NCI-H69 (cell line): ENCODE measurements around the gene NAXD.
"Not testable (repeated sequence)": the region's sequence is repeated elsewhere in the genome, so short reads cannot be mapped to it uniquely, and the experiment has no call there.

Experiments used
- DNase-seq: peaks from one replicate; lab custom pipeline; 2025; lab: John Stamatoyannopoulos, UW

Gene NAXD

DNA sequence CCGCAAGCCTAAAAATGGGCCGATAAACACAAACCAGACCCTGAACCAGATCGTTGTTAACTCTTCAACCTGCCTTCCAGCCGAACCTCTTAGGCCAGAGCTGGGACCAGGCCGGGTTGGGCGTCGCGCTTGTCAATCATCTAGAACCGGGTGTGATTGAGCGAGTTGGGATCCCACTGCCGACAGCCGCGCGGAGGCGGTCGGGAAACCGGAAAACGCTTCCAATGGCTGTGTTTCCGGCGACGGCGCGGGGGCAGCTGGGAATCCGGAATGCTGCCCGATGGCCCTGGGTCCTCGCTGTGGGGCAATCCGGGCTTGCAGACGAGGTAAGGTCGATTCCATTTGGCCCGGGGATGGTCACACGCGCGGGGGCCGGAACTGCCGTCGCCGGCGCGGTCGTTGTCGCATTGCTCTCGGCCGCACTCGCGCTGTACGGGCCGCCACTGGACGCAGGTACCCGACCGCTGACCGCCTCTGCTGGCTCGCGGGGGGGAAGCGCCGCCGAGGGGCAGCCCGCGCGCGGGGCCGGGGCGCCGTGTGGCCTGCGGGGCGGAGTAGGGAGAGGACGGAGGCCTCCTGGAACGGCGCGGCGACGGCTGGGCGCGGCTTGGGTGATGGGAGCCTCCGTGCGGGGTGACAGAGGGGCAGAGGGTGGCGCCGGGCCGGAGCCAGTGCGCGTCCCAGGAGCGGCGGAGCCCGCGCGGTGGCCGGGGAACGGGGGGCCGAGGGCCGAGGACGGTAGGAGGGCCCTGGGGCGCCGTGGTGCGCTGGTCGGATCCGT, at the start of gene NAXD:
TSS of gene NAXD (plus strand) at position 224 of the 781 bp plus-strand sequence. CDS start at position 281, 57 bp downstream.
- peak; percentile 94 for DNase-seq

DNA sequence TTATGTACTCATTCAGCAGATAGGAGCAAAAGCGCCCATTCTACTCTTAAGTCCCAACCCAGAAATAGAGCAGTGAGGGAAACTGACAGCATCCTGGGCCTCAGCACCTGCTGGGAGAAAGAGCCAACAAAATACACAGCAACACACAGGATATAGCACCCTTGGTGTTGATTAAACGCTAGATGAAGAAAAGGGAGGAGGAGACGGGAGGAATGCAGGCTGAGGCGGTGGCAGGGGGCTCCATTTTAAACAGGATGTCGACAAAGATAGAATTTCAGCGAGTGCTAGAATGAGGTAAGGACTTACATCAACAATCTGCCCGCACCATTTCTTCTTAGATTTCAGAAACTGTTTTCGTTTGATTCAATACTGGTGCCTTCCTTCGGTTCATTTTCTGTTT, 49.2 kb upstream of the NAXD start:
- no peak for DNase-seq

DNA sequence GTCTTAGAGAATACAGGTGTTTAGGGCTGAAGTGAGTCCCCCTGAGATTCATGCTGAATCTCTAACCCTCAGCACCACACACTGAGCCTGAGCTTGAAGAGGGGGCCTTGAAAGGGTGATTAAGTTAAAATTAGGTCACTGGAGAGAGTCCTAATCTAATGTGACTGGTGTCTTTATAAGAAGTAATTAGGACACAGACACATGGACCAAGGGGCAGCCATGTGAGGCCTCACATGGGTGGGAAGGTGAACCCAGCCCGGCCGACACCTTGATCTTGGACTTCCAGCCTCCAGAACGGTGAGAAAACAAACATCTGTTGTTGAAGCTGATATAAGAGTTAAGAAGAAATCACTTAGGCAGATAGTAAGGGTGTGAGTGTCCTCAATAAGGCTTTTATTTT, 46.7 kb upstream of the NAXD start:
- DNase-seq, result no peak

GRCh38 chr13:110569962-110570361, 45.4 kb upstream of the NAXD start:
- DNase-seq, result not testable (repeated sequence)

DNA sequence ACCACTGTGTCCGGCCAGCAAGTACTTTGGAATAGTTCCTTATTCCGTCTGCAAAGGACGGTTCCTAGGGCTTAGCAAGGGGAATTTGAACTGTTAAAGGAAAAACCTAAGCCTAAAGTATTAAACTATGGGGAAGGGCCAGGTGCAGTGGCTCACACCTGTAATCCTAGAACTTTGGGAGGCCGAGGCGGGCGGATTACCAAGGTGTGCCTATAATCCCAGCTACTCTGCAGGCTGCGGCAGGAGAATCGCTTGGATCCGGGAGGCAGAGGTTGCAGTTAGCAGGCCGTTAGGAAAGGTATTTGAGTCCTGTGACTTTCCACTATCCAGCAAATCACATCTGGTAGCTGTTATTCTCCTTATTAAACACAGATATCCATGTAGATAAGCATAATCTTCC, 44.5 kb upstream of the NAXD start:
- DNase-seq, result no peak

DNA sequence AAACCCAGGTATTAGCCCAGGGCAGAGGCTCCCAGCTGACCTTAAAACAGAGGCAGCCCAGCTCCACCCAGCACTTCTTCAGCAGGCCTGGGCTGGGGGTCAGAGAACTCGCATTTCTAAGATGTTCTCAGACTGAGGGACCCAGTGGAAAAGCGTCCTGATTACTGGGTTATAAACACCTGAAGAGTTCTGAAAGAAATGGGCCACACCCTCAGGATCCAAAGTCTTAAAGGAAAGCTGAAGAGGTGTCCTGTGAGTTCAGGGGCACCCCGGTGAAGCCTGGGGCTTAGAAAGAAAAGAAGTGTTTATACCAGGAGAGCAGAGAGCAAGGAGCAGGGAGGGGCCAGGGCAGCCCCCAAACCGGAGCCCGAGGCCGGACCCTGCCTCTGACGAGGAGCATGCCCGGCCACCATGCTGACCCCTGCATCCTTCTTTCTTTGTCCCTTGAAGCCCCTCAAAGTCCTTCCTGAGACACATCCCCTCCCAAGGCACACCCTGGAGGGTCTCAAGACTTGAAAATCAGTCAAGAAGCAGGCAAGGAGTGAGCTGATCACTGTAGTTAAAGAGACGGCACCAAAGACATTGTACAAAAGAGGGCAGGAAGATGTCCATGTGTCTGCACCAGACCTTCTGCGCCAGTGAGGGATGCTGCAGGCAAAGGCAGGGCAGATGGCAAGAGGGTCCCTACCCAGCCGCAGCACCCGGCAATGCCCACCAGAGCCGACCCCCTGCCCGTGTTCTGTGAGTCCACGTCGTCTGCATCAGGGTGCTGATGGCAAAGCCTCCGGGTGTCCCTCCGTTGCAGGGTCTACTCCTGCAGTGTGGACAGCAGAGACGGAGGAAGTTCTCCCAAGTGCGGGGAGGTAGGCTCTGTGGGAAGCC, 43.2 kb upstream of the NAXD start:
- DNase-seq, result no peak

- no peak for DNase-seq
Observed at GRCh38 chr13:110572778-110573118, 42.6 kb upstream of the NAXD start.

DNA sequence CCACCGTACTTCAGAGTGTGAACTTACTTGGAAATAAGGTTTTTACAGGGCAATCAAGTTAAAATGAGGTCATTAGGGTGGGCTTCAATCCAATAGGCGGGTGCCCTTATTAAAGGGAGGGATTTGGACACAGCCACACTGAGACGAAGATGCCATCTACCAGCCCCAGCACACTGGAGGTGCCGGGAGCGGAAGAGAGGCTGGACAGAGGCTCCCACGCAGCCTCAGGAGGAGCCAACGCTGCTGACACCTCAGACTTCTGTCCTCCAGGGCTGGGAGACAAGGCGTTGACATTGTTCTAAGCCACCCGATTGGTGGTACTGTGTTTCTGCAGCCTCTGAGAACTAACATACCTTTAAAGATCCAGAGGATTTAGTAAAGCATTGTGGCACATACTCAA, 41.2 kb upstream of the NAXD start:
- DNase-seq, result no peak

DNA sequence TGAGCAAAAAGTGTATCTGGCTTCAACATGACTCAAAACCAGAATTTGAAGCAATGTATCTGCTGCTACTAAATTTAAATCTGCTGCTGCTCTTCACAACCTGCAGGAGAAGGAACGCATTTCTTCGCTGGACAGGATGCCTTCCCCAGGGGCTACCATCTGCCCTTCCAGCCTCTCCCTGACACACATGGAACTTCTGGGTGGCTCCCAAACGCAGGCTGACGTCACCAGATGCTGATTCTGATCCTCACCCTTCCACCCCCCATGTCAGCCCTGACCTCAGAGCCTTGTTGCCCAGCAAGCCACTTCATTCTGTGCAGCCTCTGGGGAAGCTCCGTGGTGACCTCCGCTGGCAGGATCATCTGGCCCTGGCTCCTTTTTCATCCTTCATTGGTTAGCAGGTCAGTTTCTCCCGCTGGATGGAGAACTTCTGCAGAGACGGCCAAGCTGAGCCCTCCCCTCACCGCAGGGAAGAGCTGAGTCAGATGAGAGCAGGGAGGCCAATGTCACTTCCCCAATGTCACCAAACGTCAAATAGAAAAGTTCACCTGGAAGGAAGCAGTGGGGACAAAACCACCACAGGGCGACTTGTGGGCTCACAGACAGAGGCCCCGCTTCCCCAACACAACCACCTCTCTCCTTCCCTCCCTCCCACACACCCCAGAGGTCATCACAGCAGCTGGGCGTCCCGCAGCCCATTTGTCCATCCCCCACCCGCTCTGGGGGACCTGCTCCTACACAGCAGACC, 39.8 kb upstream of the NAXD start:
- DNase-seq, result no peak

DNA sequence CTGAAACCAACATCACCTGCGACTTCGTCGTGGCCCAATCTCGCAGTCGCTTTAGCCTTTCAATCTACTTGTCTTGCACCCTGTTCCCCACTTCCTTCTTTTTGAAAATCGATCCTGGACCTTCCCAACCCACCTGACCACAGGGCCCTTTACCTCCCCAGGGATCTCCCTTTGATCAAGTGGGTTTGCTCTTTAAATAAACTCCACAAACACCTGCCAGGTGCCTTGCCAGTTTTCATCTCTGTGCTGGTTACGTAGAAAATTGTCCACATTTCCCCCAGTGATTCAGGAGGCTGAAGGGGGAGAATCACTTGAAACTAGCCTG, 39.3 kb upstream of the NAXD start:
- DNase-seq, result no peak

DNA sequence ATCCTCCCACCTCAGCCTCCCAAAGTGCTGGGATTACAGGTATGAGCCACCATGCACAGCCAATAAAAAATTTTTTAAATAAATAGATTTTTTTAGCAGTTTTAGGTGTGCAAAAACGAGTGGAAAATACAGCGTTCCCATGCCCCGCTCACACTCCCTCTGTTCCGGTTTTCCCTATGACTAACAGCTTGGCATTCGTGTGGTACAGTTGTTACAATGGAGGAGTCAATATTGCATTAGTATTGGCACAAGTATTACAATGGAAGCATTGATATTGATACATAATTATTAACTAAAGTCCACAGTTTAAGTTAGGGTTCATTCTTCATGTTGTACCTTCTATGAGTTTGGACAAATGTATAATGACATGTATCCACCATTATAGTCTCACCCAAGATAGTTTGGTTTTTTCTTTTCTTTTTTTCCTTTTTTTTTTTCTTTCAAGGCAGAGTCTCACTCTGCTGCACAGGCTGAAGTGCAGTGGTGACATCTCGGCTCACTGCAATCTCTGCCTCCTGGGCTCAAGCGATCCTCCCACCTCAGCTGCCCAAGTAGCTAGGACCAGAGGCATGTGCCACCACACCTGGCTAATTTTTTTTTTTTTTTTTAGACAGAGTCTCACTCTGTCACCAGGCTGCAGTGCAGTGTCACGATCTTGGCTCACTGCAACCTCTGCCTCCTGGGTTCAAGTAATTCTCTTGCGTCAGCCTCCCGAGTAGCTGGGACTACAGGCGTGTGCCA, 38.4 kb upstream of the NAXD start:
- DNase-seq, result no peak

- no peak for DNase-seq
Observed at GRCh38 chr13:110578363-110578762, 37.0 kb upstream of the NAXD start.

DNA sequence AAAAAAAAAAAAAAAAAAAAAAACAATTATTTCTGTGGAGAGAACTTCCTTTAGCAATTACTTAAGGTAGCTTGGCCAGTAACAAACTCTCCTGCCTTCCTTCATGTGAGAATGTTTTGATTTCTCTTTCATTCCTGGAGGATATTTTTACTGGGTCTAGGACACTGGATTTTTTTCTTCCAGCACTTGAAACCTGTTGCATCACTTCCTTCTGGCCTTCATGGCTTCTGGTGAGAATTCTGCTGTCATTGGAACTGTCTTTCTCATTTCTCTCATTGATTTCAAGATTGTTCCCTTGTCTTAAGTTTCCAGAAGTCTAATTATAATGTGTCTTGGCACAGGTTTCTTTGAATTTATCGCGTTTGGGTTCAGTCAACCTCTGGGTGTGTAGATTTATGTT, 34.5 kb upstream of the NAXD start:
- no peak for DNase-seq

GRCh38 chr13:110581506-110582185, 33.7 kb upstream of the NAXD start:
- DNase-seq, result no peak

- no peak for DNase-seq
Observed at GRCh38 chr13:110582421-110582954, 32.9 kb upstream of the NAXD start.

DNA sequence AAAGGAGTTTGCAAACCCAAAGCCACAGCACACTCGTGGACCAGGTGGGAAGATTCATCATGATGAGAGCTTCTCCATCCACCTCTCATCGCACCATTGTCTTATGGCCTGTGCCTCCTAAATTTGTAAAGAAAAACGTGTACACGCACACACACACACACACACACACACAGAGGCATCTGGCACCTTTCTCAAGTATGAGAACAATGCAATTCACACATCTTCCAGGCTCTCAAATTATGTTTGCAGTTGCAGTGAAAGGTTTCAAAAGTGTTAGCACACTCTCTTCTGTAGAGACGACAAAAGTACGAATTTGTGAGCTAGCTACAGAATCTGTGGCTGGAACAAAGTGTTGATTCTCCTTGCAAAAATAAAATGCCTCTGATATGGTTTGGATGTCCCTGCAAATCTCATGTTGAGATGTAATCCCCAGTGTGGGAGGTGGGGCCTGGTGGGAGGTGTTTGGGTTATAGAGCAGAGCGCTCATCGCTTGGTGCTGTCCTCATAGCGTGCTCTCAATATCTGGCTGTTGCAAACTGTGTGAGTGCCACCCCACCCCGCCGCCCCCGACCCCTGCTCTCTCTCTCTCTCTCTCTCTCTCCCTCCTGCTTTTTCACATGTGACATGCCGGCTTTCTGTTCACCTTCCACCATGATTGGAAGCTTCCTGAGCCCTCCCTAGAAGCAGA, 32.0 kb upstream of the NAXD start:
- DNase-seq, result no peak

- no peak for DNase-seq
Observed at GRCh38 chr13:110589793-110590390, 25.5 kb upstream of the NAXD start.

DNA sequence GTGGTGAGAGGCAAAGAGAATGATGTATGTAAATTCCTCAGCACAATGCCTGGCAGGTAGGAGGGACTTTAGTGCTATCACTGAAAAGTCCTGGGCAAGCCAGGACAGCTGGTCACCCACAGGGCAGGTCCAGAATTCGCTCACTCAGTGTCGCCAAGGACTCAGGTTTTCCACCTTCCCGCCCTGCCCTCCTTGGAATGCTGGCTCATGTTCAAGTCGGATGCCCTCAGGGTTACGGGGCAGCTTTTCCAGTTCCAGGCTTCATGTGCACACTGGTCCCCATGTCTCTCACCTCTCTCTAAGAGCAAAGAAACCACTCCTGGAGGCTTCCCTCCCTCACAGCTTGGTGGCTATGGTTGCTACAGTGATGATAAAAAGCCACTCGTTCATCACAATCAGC, 24.8 kb upstream of the NAXD start:
- no peak for DNase-seq

- DNase-seq, result no peak
Observed at GRCh38 chr13:110592665-110593064, 22.7 kb upstream of the NAXD start.

DNA sequence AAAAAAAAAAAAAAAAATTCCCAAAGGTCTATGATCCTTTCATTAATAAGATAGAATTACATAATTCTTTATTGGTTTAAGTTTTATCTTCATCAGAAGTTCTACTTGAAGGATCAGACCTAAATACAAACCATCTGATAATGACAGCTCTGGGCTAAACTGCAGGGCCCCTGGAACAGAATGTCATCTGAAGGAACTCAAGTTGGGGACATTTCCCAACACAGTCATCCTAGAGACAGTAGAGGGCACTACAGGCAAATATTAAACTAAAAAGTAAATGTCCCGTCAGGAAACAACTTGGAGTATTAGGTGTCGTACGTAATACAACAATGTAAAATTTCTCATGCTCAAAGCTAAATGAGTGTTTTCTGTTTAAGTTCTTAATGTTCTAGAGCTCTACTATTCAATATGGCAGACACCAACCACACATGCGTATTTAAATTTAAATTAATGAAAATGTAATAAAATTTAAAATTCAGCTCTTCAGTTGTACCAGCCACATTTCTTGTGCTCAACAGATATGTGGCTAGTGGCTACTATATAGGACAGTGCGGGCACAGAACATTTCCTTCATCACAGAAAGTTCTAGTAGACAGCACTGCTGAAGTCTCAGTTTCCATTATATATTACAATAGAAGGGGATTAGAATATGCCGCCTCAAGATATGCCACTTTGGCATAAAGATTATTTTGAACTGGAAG, 21.8 kb upstream of the NAXD start:
- DNase-seq, result peak; percentile 76
